ENCODE data around the gene PZP. TPM values are rescaled to one million over a fixed set of nuclear protein-coding genes. Genes with fewer than 3 reads are reported as not detected.

Gene PZP
- total and polyA plus RNA-seq, 2 of the 8 experiments (the other 6 are each of a cell fraction or from before 2014, with no cell fraction given) = 0.08 TPM; not detected in 1

DNA sequence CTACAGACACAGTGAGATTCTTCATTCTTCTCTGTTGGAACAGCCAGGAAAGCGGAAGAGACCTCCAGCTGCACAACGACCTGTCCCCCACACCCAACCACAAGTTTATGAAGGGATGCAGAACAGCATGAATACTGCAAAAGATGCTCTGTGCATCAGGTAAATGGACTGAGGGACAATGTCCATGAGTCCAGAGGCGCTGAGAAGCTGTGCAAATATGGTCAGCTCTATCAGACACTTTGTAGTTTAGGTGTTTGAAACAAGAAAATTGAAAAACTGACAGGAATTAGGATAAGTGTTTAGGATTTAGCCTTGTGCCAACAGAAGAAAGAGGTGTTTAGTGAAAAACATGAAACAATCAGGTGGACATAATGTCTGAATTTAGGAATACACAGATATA is 33.1 kb upstream of the PZP start:
- Histone ChIP-seq H3K36me3 (ENCODE audit: control insufficient read depth in 2 of 4, insufficient read depth in 4 of 4, low read length in 3 of 4) (no peaks in the 10 kb centered on the region), H3K79me1 (ENCODE audit: low read depth, low read length) (no peaks in the 10 kb centered on the region), H3K4me3 (ENCODE audit: extremely low read depth in 1 of 4, insufficient read depth in 2 of 4, low read depth in 3 of 4, low read length in 4 of 4) (no peak overlapping the region), H2AK5ac (ENCODE audit: low read depth, low read length) (no peak overlapping the region), H2BK5ac (ENCODE audit: low read depth, low read length) (no peak overlapping the region), H3K27me3 (replicated peaks in 1 of 4; ENCODE audit: control insufficient read depth in 3 of 4, extremely low read depth in 1 of 4, insufficient read depth in 3 of 4, low read length in 3 of 4) (no peaks in the 10 kb centered on the region), H2BK12ac (ENCODE audit: low read depth, low read length) (no peak overlapping the region), H4K5ac (ENCODE audit: insufficient read length, low read depth, low read length) (no peak overlapping the region), H3K9me3 (ENCODE audit: insufficient read depth in 2 of 2, low read depth in 1 of 2, low read length in 1 of 2) (no peaks in the 10 kb centered on the region; a peak in 1 of 4 replicates), H3K27ac (ENCODE audit: low read depth, low read length) (no peak overlapping the region), H3K9ac (replicated peaks in 1 of 4; ENCODE audit: extremely low read depth in 1 of 4, low read depth in 3 of 4, low read length in 3 of 4) (no peak overlapping the region), H3K56ac (replicated peaks; ENCODE audit: insufficient read length, low read depth, low read length) (no peak overlapping the region), H3K4ac (replicated peaks; ENCODE audit: insufficient read length, low read depth, low read length) (no peak overlapping the region), H3K18ac (ENCODE audit: extremely low read depth, low read length) (no peak overlapping the region), H2BK20ac (ENCODE audit: low read length) (no peak overlapping the region), H3K23ac (ENCODE audit: insufficient read length) (no peak overlapping the region), H2BK15ac (ENCODE audit: low read length) (no peak overlapping the region), H3K4me2 (ENCODE audit: insufficient read depth in 1 of 2, low read depth in 2 of 2, low read length in 2 of 2) (no peak overlapping the region), H4K8ac (ENCODE audit: extremely low read depth, insufficient read depth, low read length) (no peak overlapping the region), H4K20me1 (replicated peaks in 1 of 2; ENCODE audit: control insufficient read depth in 1 of 2, insufficient read depth in 2 of 2, low read length in 2 of 2) (no peaks in the 10 kb centered on the region), H3K14ac (ENCODE audit: insufficient read length) (no peak overlapping the region), H4K91ac (replicated peaks; ENCODE audit: insufficient read length, low read length) (no peak overlapping the region), H3K23me2 (ENCODE audit: low read depth, low read length) (no peaks in the 10 kb centered on the region), H2BK120ac (replicated peaks; ENCODE audit: low read depth, low read length) (no peak overlapping the region), H2AFZ (ENCODE audit: low read length) (no peak overlapping the region), H3K79me2 (ENCODE audit: control insufficient read depth in 1 of 2, insufficient read depth in 2 of 2, low read length in 2 of 2) (no peaks in the 10 kb centered on the region), H3K4me1 (replicated peaks in 1 of 4; ENCODE audit: control insufficient read depth in 3 of 4, insufficient read depth in 4 of 4, low read length in 3 of 4) (no peaks in the 10 kb centered on the region)
- POLR2A ChIA-PET (ENCODE audit: partially characterized antibody) = no interaction called here
- CTCF ChIA-PET (ENCODE audit: partially characterized antibody) = no interaction called here
- TF ChIP-seq EGR1 (IDR thresholded peaks at IDR 0.05; ENCODE audit: borderline replicate concordance, low read depth, low read length) (no peak), TAF7 (optimal IDR thresholded peaks at IDR 0.05; ENCODE audit: borderline replicate concordance, low read depth, low read length) (no peak), HDAC6 (IDR thresholded peaks at IDR 0.05; ENCODE audit: low read depth, low read length) (no peak), CEBPB (IDR thresholded peaks at IDR 0.05; ENCODE audit: low read depth, low read length) (no peak), BACH1 (IDR thresholded peaks at IDR 0.05; ENCODE audit: low read length) (no peak)
- WGBS, 2 experiments (ENCODE audit: extremely low coverage in 1 of 2, insufficient coverage in 1 of 2, insufficient read length in 1 of 2, insufficient replicate concordance in 2 of 2, low coverage in 1 of 2, low lambda C conversion rate in 2 of 2, missing lambda C conversion rate in 1 of 2) = 91% methylated on average over 3 of the region's 3 CpGs; no CpG with 5 or more reads in 1 of the 2 experiments
- FAIRE-seq (no peak), DNase-seq (ENCODE audit: low read depth in 1 of 2, low spot score in 2 of 2) (no peak)
